GM08714 (cell line): ENCODE data around the gene WNT8B.

Experiments used
- H3K4me3 ChIP-seq: fragments of 200-500 bp; sonication (Bioruptor generic); 2 replicates; pipeline ENCODE4 v1.5.1; 2014; ENCODE audit warnings: mild to moderate bottlenecking, low read length, inconsistent platforms
- ZNF274 ChIP-seq: IDR thresholded peaks from 2 replicates; pipeline ENCODE4 v1.6.1; 2012; ENCODE audit warnings: mild to moderate bottlenecking, low read depth, low read length

Gene WNT8B, protein sequence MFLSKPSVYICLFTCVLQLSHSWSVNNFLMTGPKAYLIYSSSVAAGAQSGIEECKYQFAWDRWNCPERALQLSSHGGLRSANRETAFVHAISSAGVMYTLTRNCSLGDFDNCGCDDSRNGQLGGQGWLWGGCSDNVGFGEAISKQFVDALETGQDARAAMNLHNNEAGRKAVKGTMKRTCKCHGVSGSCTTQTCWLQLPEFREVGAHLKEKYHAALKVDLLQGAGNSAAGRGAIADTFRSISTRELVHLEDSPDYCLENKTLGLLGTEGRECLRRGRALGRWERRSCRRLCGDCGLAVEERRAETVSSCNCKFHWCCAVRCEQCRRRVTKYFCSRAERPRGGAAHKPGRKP

DNA sequence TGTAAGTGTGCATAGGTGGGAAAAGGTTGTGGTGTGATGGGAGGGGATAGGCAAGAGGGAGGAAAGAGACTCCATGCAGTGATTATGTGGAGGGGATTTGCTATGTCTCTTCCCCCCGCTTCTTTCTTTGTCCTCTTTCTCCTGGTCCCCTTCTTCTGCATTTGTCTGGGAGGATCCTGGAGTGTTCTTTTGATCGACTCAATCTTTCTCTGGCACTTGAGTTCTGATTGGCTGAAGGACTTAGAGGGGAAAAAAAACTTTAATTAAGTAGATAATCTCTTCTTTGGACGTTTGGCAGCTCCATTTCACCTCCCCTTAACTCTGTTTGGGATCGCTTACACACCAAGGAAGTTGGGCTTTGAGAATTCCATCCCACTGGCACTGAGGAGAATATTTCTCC lies at the start of gene WNT8B:
Gene WNT8B, plus strand, starts transcription at position 301 of the 400 bp plus-strand sequence. CDS start 160 bp downstream, outside the sequence.
- no peak within 1 kb of the TSS for H3K4me3 ChIP-seq
- TF ChIP-seq ZNF274 = no peak

DNA sequence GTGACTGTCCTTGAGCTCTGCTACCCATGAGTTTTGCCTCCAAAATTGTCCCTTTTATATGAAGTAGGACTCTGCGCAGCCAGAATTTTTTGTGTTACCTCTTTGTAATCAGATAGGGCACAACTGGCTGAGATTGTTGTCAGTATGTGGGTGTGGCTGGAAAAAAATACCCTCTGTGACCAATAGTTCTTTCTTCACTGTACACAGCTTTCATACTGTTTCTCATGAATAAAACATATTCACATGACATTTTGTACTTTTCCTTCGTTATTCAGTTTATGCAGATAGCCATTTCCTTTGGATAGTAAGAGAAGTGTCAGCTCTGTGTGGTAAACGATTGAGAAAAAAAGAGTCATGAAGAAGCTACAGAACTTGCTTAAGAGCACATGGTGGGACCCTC lies 49.6 kb upstream of the WNT8B start:
- TF ChIP-seq ZNF274 = no peak
- H3K4me3 ChIP-seq = no peak overlapping the region

DNA sequence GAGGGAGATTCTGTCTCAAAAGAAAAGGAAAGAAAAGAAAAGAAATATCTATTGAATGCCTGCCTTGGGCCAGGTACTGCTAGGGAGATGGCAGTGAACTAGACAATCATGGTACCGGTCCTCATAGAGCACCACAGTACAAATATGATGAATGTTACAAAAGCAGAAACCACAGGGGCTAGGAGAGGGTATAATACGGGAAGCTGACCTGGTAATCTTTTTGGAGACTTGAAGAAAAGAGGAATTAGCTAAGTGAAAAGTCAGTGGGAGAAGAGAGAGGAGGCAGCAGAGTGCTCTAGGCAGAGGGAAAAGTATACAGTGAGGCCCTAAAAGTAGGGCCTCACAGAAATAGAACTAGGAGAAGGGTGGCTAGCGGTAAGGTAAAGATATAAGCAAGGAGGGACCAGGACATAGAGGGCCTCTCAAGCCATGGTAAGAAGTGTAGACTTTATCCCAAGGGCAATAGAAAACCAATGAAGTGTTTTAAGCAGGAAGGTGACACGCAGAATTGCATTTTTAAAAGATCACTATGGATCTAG lies 42.8 kb upstream of the WNT8B start:
- TF ChIP-seq ZNF274 = no peak
- no peak overlapping the region for H3K4me3 ChIP-seq

DNA sequence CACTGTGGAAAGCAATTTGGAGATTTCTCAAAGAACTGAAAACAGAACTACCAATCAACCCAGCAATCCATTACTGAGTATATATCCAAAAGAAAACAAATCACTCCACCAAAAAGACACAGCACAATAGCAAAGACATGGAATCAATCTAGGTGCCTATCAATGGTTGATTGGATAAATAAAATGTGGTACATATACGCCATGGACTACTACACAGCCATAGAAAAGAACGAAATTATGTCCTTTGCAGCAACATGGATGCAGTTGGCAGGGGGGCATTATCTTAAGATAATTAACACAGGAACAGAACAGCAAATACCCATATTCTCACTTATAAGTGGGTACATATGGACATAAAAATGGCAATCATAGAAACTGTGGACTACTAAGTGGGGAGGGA lies 35.4 kb upstream of the WNT8B start:
- H3K4me3 ChIP-seq = no peak overlapping the region
- no peak for TF ChIP-seq ZNF274

DNA sequence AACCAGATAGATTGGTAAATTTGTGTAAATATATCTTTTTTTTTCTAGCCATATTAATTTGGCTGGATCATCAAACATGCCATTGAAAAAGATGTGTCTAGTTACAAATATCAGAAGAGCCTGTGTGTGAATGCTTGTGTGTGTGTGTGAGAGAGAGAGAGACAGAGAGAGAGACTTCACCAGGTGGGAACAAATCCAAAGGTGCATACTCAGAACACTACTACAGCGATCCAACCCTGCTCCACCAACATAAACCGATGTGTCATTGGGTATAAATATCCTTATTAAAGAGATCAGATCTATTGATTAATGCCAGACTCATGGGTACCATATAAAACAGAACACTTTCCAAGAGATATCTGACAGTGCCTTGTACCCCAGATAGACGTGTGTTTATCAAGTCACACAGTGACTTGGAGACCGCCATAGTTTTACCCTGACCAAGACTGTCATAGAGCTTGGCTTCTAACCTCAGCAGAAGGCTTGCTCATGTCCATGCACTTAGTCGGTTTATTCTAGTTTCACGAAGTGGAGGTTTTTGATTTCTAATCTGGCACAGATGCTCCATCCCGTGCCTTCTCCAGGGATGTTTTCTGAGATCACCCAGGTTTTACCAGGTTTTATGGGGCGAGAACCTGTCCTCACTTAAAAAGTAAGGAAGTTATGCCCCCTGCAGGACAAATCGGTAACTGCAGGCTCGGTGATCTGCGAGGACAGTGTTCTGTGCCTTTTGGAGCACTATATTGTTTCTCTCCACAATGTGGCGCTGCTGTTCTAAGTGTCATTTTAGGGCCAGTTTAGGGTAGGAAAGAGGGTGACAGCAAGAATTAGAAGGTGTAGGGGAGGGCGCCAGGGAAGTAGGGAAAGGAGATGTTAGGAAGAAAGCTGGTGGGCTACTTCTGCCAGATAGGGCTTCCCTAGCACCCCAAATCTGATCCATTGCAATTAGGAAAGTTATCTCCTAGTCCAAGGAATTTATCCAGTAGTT lies 29.3 kb upstream of the WNT8B start:
- no peak overlapping the region for H3K4me3 ChIP-seq
- TF ChIP-seq ZNF274 = no peak

DNA sequence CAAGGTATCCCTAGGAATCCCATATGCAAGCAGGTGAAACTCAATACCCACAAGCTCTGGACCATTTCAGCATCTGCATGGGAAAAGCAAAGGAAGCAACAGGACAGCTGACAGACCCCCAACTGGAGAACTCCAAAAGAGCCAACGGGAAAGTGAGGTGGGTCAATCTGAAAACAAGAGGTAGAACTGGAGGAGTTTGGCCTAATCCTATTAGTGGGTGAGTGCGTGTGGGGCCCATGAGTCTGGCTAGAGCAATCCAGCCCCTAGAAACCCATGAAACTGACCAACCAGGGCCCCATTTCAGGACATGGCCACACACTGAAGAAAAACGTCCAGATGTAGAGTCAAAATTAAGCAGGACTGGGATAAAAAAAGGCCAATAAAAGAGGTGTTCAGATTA lies 26.6 kb upstream of the WNT8B start:
- no peak overlapping the region for H3K4me3 ChIP-seq
- TF ChIP-seq ZNF274 = no peak

DNA sequence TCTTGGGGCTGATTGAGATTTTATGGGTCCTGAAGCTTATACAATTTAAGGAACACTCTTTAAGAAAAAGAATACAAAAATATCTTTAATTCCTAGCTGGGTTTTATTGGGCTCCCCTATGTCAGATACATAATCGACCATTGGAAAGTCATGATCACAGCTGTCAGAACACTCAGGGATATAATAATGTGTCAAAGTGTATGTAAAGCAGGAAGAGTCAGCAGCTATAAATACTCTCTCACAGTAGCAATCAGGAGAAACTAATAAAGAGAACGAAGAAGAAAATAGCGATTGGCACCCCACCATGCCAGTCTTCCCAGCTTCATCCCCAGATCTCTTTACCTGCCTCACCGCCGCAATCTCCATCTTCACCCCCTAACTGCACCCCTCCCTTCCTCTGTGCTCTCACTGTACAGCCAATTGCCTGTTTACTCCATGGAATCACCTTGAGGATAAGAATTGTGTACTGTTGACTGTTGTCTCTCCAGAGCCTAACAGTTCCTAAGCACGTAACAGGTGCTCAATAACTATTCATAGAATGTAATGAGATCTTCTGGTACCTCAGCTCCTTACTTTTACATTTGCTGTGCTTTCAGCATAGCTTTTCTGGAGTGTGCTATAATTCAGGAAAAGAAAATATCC lies 24.0 kb upstream of the WNT8B start:
- no peak overlapping the region for H3K4me3 ChIP-seq
- no peak for TF ChIP-seq ZNF274

DNA sequence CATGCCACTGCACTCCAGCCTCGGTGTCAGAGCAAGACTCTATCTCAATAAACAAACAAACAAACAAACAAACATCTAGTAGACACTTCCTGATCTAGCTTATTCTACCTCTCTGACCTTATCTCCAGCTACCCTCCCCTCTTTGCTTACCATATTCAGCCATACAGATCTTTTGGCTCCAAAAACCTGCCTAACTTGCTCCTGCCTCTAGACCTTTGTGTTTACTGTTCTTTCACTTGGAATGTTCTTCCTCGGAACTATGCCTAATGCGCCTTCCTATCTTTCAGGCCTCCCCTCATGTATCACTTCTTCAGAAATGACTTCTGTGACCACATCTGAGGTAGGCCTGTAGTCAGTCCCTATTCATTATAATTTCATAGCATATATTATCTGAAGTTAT lies 20.3 kb upstream of the WNT8B start:
- no peak overlapping the region for H3K4me3 ChIP-seq
- no peak for TF ChIP-seq ZNF274

DNA sequence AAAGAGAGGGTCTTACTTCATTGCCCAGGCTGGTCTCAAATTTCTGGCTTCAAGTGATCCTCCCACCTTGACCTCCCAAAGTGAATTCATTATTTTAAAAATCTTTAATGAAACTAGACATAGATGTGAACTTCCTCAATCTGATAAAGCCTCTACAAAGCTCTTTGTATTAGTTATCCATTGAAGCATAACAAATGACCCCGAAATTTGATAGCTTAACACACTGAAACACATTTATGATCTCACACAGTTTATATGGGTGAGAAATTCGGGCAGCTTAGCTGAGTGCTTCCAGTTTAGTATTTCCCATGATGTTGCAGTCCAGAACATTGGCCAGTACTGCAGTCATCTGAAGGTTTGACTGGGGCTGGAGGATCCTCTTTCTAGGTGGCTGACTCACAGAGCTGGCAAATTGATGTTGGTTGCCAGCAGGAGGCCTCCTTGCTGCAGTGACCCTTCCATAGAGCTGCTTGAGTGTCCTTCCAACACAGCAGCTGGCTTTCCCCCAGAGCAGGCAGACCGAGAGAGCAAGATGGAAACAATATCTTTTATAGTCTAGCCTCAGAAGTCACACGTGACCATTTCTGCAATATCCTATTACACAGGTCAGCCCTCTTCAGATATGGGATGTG lies 16.6 kb upstream of the WNT8B start:
- H3K4me3 ChIP-seq = no peak overlapping the region
- TF ChIP-seq ZNF274 = no peak

DNA sequence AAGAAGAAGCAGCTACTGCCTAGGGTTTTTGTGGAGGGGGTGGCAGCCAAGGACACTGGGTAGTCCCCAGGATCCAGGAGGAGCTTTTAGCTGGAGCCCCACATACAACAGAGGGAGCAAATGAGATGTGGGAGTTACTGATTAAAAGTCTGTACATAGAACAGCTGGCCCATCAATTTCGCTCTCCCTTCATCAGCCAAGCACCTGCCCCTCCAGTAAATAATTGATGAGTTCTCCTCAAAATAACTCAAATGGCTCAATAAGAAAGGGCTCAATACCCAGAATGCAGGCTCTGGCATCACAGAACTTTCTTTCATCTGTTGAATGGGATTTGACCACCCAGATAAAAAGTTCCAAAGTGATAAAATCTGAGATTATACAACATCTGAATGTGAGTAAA lies 15.1 kb upstream of the WNT8B start:
- H3K4me3 ChIP-seq = no peak overlapping the region
- no peak for TF ChIP-seq ZNF274

DNA sequence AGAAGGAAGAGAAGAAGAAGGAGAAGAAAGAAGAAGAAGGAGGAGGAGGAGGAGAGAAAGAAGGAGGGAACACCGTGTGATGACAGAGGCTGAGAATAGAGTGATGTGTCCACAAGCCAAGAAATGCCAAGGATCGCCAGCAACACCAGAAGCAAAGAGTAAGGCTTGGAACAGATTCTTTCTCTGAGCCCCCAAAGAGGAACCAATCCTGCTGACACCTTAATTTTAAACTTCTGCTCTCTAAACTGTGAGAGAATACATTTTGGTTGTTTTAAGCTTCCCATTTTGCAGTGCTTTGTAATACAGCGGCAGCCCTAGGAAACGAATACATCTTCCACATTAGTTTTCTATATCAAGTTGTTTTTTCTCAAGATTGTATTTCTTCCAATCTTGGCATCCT lies 13.9 kb upstream of the WNT8B start:
- no peak overlapping the region for H3K4me3 ChIP-seq

DNA sequence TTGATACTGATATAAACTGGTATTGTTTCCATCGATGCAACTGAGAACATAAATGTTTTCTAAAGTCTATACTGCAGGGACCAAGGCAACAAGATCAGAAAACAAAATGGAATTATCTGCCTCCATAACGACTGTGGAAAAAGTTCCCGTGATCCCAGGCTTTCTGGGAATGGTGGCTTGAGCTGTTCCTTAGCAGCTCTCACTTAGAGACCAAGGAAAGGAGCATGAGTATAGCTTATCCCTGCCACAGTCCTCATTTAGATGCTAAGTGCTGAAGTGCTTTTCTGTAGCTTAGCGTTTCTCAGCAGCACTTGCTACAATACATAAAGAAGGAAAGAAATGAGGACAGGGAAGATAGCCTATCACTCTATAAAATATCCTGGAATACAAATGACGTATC lies 5.5 kb downstream of the WNT8B start:
- H3K4me3 ChIP-seq = no peak overlapping the region
- no peak for TF ChIP-seq ZNF274

More for the DNA sequence above, 13.9 kb upstream of the WNT8B start:
- TF ChIP-seq ZNF274 = no peak

DNA sequence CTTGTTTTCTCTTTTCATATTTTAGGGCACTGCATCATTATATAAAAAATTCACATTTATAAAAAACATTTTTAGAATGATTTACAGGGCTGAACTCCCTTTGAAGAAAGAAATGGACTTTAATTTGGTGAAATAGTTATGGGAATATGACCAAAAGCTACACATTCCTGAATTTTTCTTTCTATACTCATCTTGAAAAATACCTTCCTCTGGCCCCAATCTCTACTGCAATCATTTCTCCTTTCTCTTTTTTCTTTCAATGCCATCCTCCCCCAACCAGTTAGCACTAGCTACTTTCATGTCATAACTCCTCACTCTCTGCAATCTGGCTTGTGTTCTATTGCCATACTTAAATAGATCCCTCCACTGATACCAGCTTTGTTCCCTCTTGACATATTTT lies 6.2 kb downstream of the WNT8B start:
- no peak for TF ChIP-seq ZNF274
- no peak overlapping the region for H3K4me3 ChIP-seq

DNA sequence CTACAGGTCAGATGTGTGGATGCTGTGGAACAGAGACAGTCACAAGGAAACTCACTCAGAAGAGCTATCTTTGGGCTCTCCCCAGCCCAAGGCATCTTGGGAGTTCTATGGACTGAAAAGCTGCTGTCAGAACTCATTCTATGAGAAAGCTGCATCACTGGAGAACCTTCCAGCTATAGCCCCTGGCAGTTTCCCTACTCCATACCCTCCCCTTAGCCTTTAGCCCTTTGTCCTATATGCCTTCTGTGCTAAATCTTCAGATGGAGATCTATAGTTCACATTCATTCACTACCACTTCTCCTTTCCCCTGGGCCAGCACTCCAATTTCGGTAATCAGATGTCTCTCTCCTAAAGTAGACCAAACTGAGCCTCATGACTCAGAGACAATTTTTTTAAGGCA lies 6.9 kb downstream of the WNT8B start:
- no peak overlapping the region for H3K4me3 ChIP-seq
- TF ChIP-seq ZNF274 = no peak

DNA sequence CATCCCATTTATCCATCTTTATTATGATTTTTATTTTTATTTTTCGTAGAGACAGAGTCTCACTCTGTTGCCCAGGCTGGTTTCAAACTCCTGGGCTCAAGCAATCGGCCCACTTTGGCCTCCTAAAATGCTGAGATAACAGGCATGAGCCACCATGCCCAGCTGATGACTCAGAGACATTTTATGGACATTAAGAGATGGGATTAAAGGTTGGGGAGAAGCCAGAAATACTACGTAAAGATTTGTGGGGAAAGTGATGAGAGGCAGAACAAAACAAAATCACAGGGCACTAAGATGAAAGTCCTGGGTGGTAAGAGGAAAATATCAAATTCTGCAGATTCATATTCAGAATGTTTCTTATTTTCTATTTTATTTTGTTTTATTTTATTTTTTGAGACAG lies 7.6 kb downstream of the WNT8B start:
- no peak overlapping the region for H3K4me3 ChIP-seq
- no peak for TF ChIP-seq ZNF274
